ENCODE data around the gene FAM151B. TPM values are rescaled to one million over a fixed set of nuclear protein-coding genes. Genes with fewer than 3 reads are reported as not detected.

The FAM151B gene
- total RNA-seq, 2 experiments from 2014 or later: 0.24 to 0.27 TPM

Other genes with a start within 250 kb of the FAM151B start
- 10 to 100 TPM; 42.8 to 48.0 TPM for gene SERINC5, start 232.1 kb upstream of the FAM151B start, total RNA-seq
- gene SPZ1, start 168.1 kb upstream of the FAM151B start, total RNA-seq: not detected
- gene ZFYVE16, start 80.0 kb upstream of the FAM151B start, total RNA-seq: 10 to 100 TPM; 12.1 to 15.7 TPM
- gene ANKRD34B, start 82.2 kb downstream of the FAM151B start, total RNA-seq: not detected
- 10 to 100 TPM; 23.2 to 23.6 TPM for gene MSH3, start 166.6 kb downstream of the FAM151B start, total RNA-seq
- gene DHFR, start 166.9 kb downstream of the FAM151B start, total RNA-seq: 100 to 1,000 TPM; 108 to 110 TPM